H7 (cell line): ENCODE data around the gene CLCN1. TPM values are rescaled to one million over a fixed set of nuclear protein-coding genes. Genes with fewer than 3 reads are reported as not detected.

Source experiments
- DNase-seq: peaks from one replicate; pipeline ENCODE4 v3.0.0; 2012
- H3K27me3 ChIP-seq: 2 replicates; pipeline ENCODE4 v1.6.0; 2011; ENCODE audit warnings: mild to moderate bottlenecking, low read length; ENCODE audit not compliant: control insufficient read depth, insufficient read depth
- H3K36me3 ChIP-seq: replicated peaks from 2 replicates; pipeline ENCODE4 v1.5.1; 2011; ENCODE audit warnings: low read length; ENCODE audit not compliant: control insufficient read depth, insufficient read depth
- H3K4me3 ChIP-seq: 2 replicates; pipeline ENCODE4 v1.5.1; 2011; ENCODE audit warnings: low read depth, mild to moderate bottlenecking, control low read depth, low read length, moderate library complexity; ENCODE audit not compliant: insufficient read depth
- total RNA-seq: library from RNA; depleted of rRNA; stranded (reverse); fragments of >200 nt; shearing (Covaris generic); gene quantifications from 2 replicates; pipeline ENCODE4 v1.2.3, GENCODE V29; 2014; rRNA removed

Gene CLCN1
- total RNA-seq: 0.11 and 0.21 TPM in 2 replicates

GRCh38 chr7:143315776-143316175 lies at the start of gene CLCN1:
CLCN1 (plus strand) TSS chr7:143316111; CDS start chr7:143316213, 102 bp downstream.
- no peak for DNase-seq
- Histone ChIP-seq H3K4me3 (no peak within 1 kb of the TSS), H3K36me3 (no peaks in the 10 kb centered on the region), H3K27me3 (no peaks in the 10 kb centered on the region)

GRCh38 chr7:143269251-143269650 lies 46.7 kb upstream of the CLCN1 start:
- H3K27me3 ChIP-seq: no peaks in the 10 kb centered on the region
- DNase-seq: no peak
- H3K4me3 ChIP-seq: no peak overlapping the region
- H3K36me3 ChIP-seq: peaks cover 2% of the 10 kb centered on the region

- peaks cover 2% of the 10 kb centered on the region for H3K36me3 ChIP-seq
- H3K4me3 ChIP-seq: no peak overlapping the region
- no peaks in the 10 kb centered on the region for H3K27me3 ChIP-seq
- no peak for DNase-seq
These were observed 44.7 kb upstream of the CLCN1 start for GRCh38 chr7:143271240-143271639.

GRCh38 chr7:143272871-143273270 lies 43.0 kb upstream of the CLCN1 start:
- no peak for DNase-seq
- Histone ChIP-seq H3K36me3 (peaks cover 2% of the 10 kb centered on the region), H3K27me3 (no peaks in the 10 kb centered on the region), H3K4me3 (no peak overlapping the region)

GRCh38 chr7:143279186-143280098 lies 36.5 kb upstream of the CLCN1 start:
- Histone ChIP-seq H3K36me3 (no peaks in the 10 kb centered on the region), H3K27me3 (no peaks in the 10 kb centered on the region), H3K4me3 (no peak overlapping the region)
- no peak for DNase-seq

- no peak for DNase-seq
- no peaks in the 10 kb centered on the region for H3K27me3 ChIP-seq
- H3K4me3 ChIP-seq: no peak overlapping the region
- H3K36me3 ChIP-seq: no peaks in the 10 kb centered on the region
These were observed 35.8 kb upstream of the CLCN1 start for GRCh38 chr7:143280160-143280559.

- H3K4me3 ChIP-seq: no peak overlapping the region
- H3K27me3 ChIP-seq: peaks cover 3% of the 10 kb centered on the region
- no peaks in the 10 kb centered on the region for H3K36me3 ChIP-seq
- DNase-seq: no peak
These were observed 35.3 kb upstream of the CLCN1 start for GRCh38 chr7:143280566-143280965.

GRCh38 chr7:143281529-143281928 lies 34.4 kb upstream of the CLCN1 start:
- DNase-seq: no peak
- Histone ChIP-seq H3K36me3 (no peaks in the 10 kb centered on the region), H3K27me3 (peaks cover 11% of the 10 kb centered on the region), H3K4me3 (no peak overlapping the region)

GRCh38 chr7:143282124-143282523 lies 33.8 kb upstream of the CLCN1 start:
- Histone ChIP-seq H3K36me3 (no peaks in the 10 kb centered on the region), H3K27me3 (peaks cover 16% of the 10 kb centered on the region), H3K4me3 (no peak overlapping the region)
- DNase-seq: no peak

GRCh38 chr7:143283381-143283780 lies 32.5 kb upstream of the CLCN1 start:
- Histone ChIP-seq H3K27me3 (peaks cover 23% of the 10 kb centered on the region), H3K36me3 (no peaks in the 10 kb centered on the region), H3K4me3 (no peak overlapping the region)
- DNase-seq: peak; percentile 35

GRCh38 chr7:143284591-143285469 lies 31.1 kb upstream of the CLCN1 start, which contains the start of gene TMEM139:
TMEM139 (plus strand) TSS chr7:143284958; CDS start chr7:143285958, 1,000 bp downstream.
- peak; percentile 81 for DNase-seq

GRCh38 chr7:143285470-143285778 lies 30.5 kb upstream of the CLCN1 start:
- DNase-seq: peak; percentile 27
- no peak overlapping the region for H3K4me3 ChIP-seq
- no peaks in the 10 kb centered on the region; the same call in none of the 2 replicates for H3K36me3 ChIP-seq
- peaks cover 23% of the 10 kb centered on the region for H3K27me3 ChIP-seq

More at GRCh38 chr7:143284591-143285469, 31.1 kb upstream of the CLCN1 start, which contains the start of gene TMEM139:
- Histone ChIP-seq H3K4me3 (peak within 1 kb of the TSS; percentile 44), H3K36me3 (no peaks in the 10 kb centered on the region; the same call in 1 of the 2 replicates), H3K27me3 (peaks cover 23% of the 10 kb centered on the region)

GRCh38 chr7:143285806-143286521 lies 29.9 kb upstream of the CLCN1 start:
- no peak overlapping the region for H3K4me3 ChIP-seq
- DNase-seq: no peak
- H3K36me3 ChIP-seq: peaks cover 2% of the 10 kb centered on the region
- peaks cover 23% of the 10 kb centered on the region for H3K27me3 ChIP-seq

- H3K27me3 ChIP-seq: peaks cover 23% of the 10 kb centered on the region
- H3K36me3 ChIP-seq: peaks cover 2% of the 10 kb centered on the region
- H3K4me3 ChIP-seq: no peak overlapping the region
- DNase-seq: no peak
These were observed 29.4 kb upstream of the CLCN1 start for GRCh38 chr7:143286522-143286890.
